ENCODE data around the gene FGF16.

GRCh38 chrX:77434962-77435361 lies 12.2 kb upstream of the FGF16 start:
- TF ChIP-seq, protein P1, sequence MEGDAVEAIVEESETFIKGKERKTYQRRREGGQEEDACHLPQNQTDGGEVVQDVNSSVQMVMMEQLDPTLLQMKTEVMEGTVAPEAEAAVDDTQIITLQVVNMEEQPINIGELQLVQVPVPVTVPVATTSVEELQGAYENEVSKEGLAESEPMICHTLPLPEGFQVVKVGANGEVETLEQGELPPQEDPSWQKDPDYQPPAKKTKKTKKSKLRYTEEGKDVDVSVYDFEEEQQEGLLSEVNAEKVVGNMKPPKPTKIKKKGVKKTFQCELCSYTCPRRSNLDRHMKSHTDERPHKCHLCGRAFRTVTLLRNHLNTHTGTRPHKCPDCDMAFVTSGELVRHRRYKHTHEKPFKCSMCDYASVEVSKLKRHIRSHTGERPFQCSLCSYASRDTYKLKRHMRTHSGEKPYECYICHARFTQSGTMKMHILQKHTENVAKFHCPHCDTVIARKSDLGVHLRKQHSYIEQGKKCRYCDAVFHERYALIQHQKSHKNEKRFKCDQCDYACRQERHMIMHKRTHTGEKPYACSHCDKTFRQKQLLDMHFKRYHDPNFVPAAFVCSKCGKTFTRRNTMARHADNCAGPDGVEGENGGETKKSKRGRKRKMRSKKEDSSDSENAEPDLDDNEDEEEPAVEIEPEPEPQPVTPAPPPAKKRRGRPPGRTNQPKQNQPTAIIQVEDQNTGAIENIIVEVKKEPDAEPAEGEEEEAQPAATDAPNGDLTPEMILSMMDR (IDR thresholded peaks at IDR 0.05 in 4 of 5, conservative IDR thresholded peaks at IDR 0.05 in 1 of 5), result no peak
- TF ChIP-seq POLR2A (IDR thresholded peaks at IDR 0.05), result no peak

All from gastrocnemius medialis (tissue), 4 donors.